CD14-positive monocyte (primary cell): Measurements from ENCODE around the gene PTPRO. TPM values are rescaled to one million over a fixed set of nuclear protein-coding genes. Genes with fewer than 3 reads are reported as not detected.

ENCODE experiments used
- DNase-seq, 3 donors: peaks; one replicate each; pipeline ENCODE4 v3.0.0-alpha.2; 2011 to 2022
- H2AFZ ChIP-seq: 2 replicates; pipeline ENCODE4 v1.6.0; 2012; ENCODE audit warnings: mild to moderate bottlenecking, low read depth, low read length, inconsistent platforms; ENCODE audit not compliant: insufficient read depth, poor library complexity, severe bottlenecking
- H3K27ac ChIP-seq, 2 donors: 1 replicate in 1 of 2; 2 replicates in 1 of 2; pipeline ENCODE4 v1.5.1; 2012 to 2013; ENCODE audit warnings: low read length in 2 of 2, control low read depth in 1 of 2, inconsistent platforms in 1 of 2, low read depth in 1 of 2, mild to moderate bottlenecking in 1 of 2
- H3K27me3 ChIP-seq, 2 donors: one replicate each; pipeline versions ENCODE4 v1.6.0 to v1.6.1; 2011 to 2013; ENCODE audit warnings: low read length in 2 of 2; ENCODE audit not compliant: control insufficient read depth in 2 of 2, insufficient read depth in 2 of 2
- H3K36me3 ChIP-seq, 2 donors: replicated peaks in 1 of 2; 1 replicate in 1 of 2; 2 replicates in 1 of 2; pipeline versions ENCODE4 v1.5.1 to v1.6.1; 2012 to 2013; ENCODE audit warnings: low read length in 2 of 2, control low read depth in 1 of 2, inconsistent platforms in 1 of 2, mild to moderate bottlenecking in 1 of 2; ENCODE audit not compliant: insufficient read depth in 2 of 2, control insufficient read depth in 1 of 2
- H3K4me1 ChIP-seq, 2 donors: 1 replicate in 1 of 2; 2 replicates in 1 of 2; pipeline versions ENCODE4 v1.5.1 to v1.6.1; 2012 to 2013; ENCODE audit warnings: low read length in 2 of 2, control low read depth in 1 of 2, inconsistent platforms in 1 of 2, mild to moderate bottlenecking in 1 of 2, moderate library complexity in 1 of 2; ENCODE audit not compliant: insufficient read depth in 2 of 2, control insufficient read depth in 1 of 2
- H3K4me2 ChIP-seq: replicated peaks from 2 replicates; pipeline ENCODE3; 2012; ENCODE audit warnings: low read length, moderate library complexity, mild to moderate bottlenecking; ENCODE audit not compliant: poor library complexity, severe bottlenecking; ENCODE audit errors: extremely low read depth
- H3K4me3 ChIP-seq, 3 experiments: fragments of 200-600 bp in 1 of 3; sonication (generic) in 1 of 3; replicated peaks in 1 of 3; 1 replicate in 2 of 3; 2 replicates in 1 of 3; pipeline ENCODE4 v1.5.1; 2011 to 2013; ENCODE audit warnings: low read length in 3 of 3, mild to moderate bottlenecking in 3 of 3, control low read depth in 2 of 3, low read depth in 2 of 3, inconsistent platforms in 1 of 3, moderate library complexity in 1 of 3
- H3K79me2 ChIP-seq: 2 replicates; pipeline ENCODE4 v1.6.0; 2012; ENCODE audit warnings: mild to moderate bottlenecking, control low read depth, inconsistent platforms, low read length, moderate library complexity; ENCODE audit not compliant: insufficient read depth
- H3K9ac ChIP-seq: 2 replicates; pipeline ENCODE4 v1.6.0; 2017; ENCODE audit warnings: low read length, mild to moderate bottlenecking; ENCODE audit not compliant: insufficient read depth, poor library complexity, severe bottlenecking
- H3K9me3 ChIP-seq, 2 donors: replicated peaks in 1 of 2; 1 replicate in 1 of 2; 2 replicates in 1 of 2; pipeline versions ENCODE4 v1.5.1 to v1.6.1; 2012 to 2013; ENCODE audit warnings: low read length in 2 of 2, control low read depth in 1 of 2; ENCODE audit not compliant: control insufficient read depth in 1 of 2, insufficient read depth in 1 of 2
- H4K20me1 ChIP-seq: 2 replicates; pipeline ENCODE4 v1.6.0; 2012; ENCODE audit warnings: mild to moderate bottlenecking, low read length, control low read depth, moderate library complexity; ENCODE audit not compliant: insufficient read depth
- H3K27ac Mint-ChIP-seq, 7 donors: one replicate each; pipeline ENCODE4 v1.8.0; 2020; ENCODE audit warnings: mild to moderate bottlenecking in 7 of 7, mixed read lengths in 7 of 7, moderate library complexity in 6 of 7, inconsistent platforms in 2 of 7
- H3K27me3 Mint-ChIP-seq, 3 donors: one replicate each; pipeline ENCODE4 v1.8.0; 2021 to 2022; ENCODE audit warnings: low read depth in 3 of 3, mild to moderate bottlenecking in 3 of 3, mixed read lengths in 3 of 3, moderate library complexity in 3 of 3, inconsistent platforms in 1 of 3
- H3K36me3 Mint-ChIP-seq, 2 donors: one replicate each; pipeline ENCODE4 v1.8.0; 2020; ENCODE audit warnings: mixed read lengths in 2 of 2, inconsistent platforms in 1 of 2, mild to moderate bottlenecking in 1 of 2
- H3K4me1 Mint-ChIP-seq: one replicate; pipeline ENCODE4 v1.8.0; 2020; ENCODE audit warnings: mild to moderate bottlenecking, mixed read lengths
- H3K4me3 Mint-ChIP-seq, 2 donors: one replicate each; pipeline ENCODE4 v1.8.0; 2020; ENCODE audit warnings: mild to moderate bottlenecking in 2 of 2, mixed read lengths in 2 of 2, moderate library complexity in 1 of 2
- H3K9me3 Mint-ChIP-seq, 7 donors: one replicate each; pipeline ENCODE4 v1.8.0; 2020 to 2022; ENCODE audit warnings: mixed read lengths in 7 of 7, mild to moderate bottlenecking in 6 of 7, moderate library complexity in 6 of 7, inconsistent platforms in 2 of 7
- WGBS: methylation state at CpG from one replicate; pipeline ENCODE4 v1.1.5; 2013; ENCODE audit warnings: missing lambda C conversion rate; ENCODE audit not compliant: insufficient coverage; 5-methylcytosine and 5-hydroxymethylcytosine counted together
- intact Hi-C, 2 donors: fragments of 100-400 bp; cut with micrococcal nuclease; formaldehyde crosslinking; loops; one replicate each; pipeline versions ENCODE4 v1.15.0 to v1.15.1; 2023
- polyA plus RNA-seq, 3 donors: library from polyadenylated mRNA; depleted of rRNA in 1 of 3; unstranded in 2 of 3; stranded (reverse) in 1 of 3; fragments of 300-500 nt in 2 of 3; fragments of >200 nt in 1 of 3; fragmentation: Illumina TruSeq in 2 of 3; gene quantifications; 1 replicate in 2 of 3; 2 replicates in 1 of 3; pipeline ENCODE4 v1.2.3, GENCODE V29; 2012 to 2021
- TF ChIP-seq, protein P1 (sequence below): fragments of 200-600 bp; IDR thresholded peaks from one replicate; pipeline ENCODE4 v1.8.0; 2022; ENCODE audit warnings: antibody characterized with exemption, mild to moderate bottlenecking

PTPRO gene
- polyA plus RNA-seq, 3 donors: 3.1 to 12.0 (median 4.7) TPM

GRCh38 chr12:15540469-15540872 is 218.2 kb downstream of the PTPRO start:
- Mint-ChIP-seq H3K36me3 (no peaks in the 10 kb centered on the region), H3K27ac (no peak overlapping the region), H3K4me3 (no peak overlapping the region), H3K4me1 (peaks cover 18% of the 10 kb centered on the region), H3K27me3 (peaks cover 0 to 3% (median 0%) of the 10 kb centered on the region in 3 donors), H3K9me3 (no peaks in the 10 kb centered on the region)
- Histone ChIP-seq H3K4me1 (peaks cover 30 to 32% of the 10 kb centered on the region in 2 donors), H3K9ac (no peak overlapping the region), H4K20me1 (no peaks in the 10 kb centered on the region), H3K4me3 (no peak overlapping the region), H3K9me3 (no peaks in the 10 kb centered on the region), H3K27ac (no peak overlapping the region), H3K79me2 (no peaks in the 10 kb centered on the region), H2AFZ (no peak overlapping the region), H3K27me3 (no peaks in the 10 kb centered on the region), H3K4me2 (no peak overlapping the region), H3K36me3 (no peaks in the 10 kb centered on the region)
- no CpG with 5 or more reads among the region's 1 CpG for WGBS
- intact Hi-C loops: no loop called here
- no peak for DNase-seq
- TF ChIP-seq, protein P1, sequence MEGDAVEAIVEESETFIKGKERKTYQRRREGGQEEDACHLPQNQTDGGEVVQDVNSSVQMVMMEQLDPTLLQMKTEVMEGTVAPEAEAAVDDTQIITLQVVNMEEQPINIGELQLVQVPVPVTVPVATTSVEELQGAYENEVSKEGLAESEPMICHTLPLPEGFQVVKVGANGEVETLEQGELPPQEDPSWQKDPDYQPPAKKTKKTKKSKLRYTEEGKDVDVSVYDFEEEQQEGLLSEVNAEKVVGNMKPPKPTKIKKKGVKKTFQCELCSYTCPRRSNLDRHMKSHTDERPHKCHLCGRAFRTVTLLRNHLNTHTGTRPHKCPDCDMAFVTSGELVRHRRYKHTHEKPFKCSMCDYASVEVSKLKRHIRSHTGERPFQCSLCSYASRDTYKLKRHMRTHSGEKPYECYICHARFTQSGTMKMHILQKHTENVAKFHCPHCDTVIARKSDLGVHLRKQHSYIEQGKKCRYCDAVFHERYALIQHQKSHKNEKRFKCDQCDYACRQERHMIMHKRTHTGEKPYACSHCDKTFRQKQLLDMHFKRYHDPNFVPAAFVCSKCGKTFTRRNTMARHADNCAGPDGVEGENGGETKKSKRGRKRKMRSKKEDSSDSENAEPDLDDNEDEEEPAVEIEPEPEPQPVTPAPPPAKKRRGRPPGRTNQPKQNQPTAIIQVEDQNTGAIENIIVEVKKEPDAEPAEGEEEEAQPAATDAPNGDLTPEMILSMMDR: no peak

DNA sequence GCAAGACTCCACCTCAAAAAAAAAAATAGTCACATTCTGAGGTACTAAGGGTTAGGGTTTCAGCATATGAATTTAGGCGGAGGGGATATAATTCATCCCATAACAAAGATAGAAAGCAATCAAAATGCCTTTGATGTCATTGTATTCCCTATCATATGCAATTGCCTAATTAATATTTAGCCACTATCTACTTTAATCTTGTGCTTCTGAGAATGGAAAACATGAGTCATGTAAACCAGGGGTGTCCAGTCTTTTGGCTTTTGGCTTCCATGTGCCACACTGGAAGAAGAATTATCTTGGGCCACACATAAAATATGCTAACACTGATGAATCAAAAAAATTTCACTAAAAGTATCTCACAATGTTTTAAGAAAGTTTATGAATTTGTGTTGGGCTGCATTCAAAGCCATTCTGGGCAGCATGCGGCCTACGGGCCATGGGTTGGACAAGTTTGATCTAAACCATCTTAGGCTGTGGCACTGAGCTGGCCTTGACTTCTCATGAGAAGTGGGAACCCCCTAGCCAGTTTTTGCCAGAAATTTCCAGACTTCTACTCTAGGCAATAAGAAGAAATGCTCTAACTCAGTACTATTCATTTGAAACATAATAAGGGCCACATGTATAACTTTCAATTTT is 219.8 kb downstream of the PTPRO start:
- Histone ChIP-seq H2AFZ (no peak overlapping the region), H3K4me2 (no peak overlapping the region), H3K4me1 (peaks cover 31 to 35% of the 10 kb centered on the region in 2 donors), H3K9ac (no peak overlapping the region), H4K20me1 (no peaks in the 10 kb centered on the region), H3K36me3 (no peaks in the 10 kb centered on the region), H3K27me3 (no peaks in the 10 kb centered on the region), H3K79me2 (peaks cover 3% of the 10 kb centered on the region), H3K4me3 (no peak overlapping the region), H3K27ac (no peak overlapping the region), H3K9me3 (no peaks in the 10 kb centered on the region)
- TF ChIP-seq, protein P1: no peak
- Mint-ChIP-seq H3K9me3 (no peaks in the 10 kb centered on the region), H3K27ac (no peak overlapping the region), H3K27me3 (peaks cover 0 to 3% (median 0%) of the 10 kb centered on the region in 3 donors), H3K4me1 (peaks cover 30% of the 10 kb centered on the region), H3K36me3 (no peaks in the 10 kb centered on the region), H3K4me3 (no peak overlapping the region)
- intact Hi-C loops: no loop called here
- 94% methylated on average over 2 of the region's 3 CpGs for WGBS
- no peak for DNase-seq
